B cell (primary cell): ENCODE data around the gene MEX3A. TPM values are rescaled to one million over a fixed set of nuclear protein-coding genes. Genes with fewer than 3 reads are reported as not detected.
A peak's percentile ranks its signal among the peaks of the same experiment; 100 is the strongest.

Experiments used
- ATAC-seq: fragments of 200-7000 bp; cut with Tn5 transposase; one replicate; pipeline ENCODE4 v1.10.0; 2021; ENCODE audit warnings: low read depth, mild to moderate bottlenecking, moderate number of reproducible peaks, moderate library complexity
- CTCF ChIA-PET: fragments of 350-600 bp; sonication (Branson Sonifier 250); formaldehyde crosslinking; loops from one replicate; lab custom pipeline; 2021; ENCODE audit warnings: antibody characterized with exemption, inconsistent platforms; lab: Charles Lee
- POLR2A ChIA-PET: fragments of 350-600 bp; sonication (Branson Sonifier 250); formaldehyde crosslinking; loops from one replicate; lab custom pipeline; 2021; ENCODE audit warnings: antibody characterized with exemption; lab: Charles Lee
- DNase-seq: peaks from one replicate; pipeline ENCODE4 v3.0.0; 2013
- H2AFZ ChIP-seq: 2 replicates; pipeline ENCODE4 v1.6.1; 2012; ENCODE audit warnings: mild to moderate bottlenecking, low read depth, low read length; ENCODE audit not compliant: insufficient read depth, poor library complexity, severe bottlenecking
- H3K27ac ChIP-seq, 2 donors: 1 replicate in 1 of 2; 2 replicates in 1 of 2; pipeline ENCODE4 v1.5.1; 2012 to 2013; ENCODE audit warnings: low read length in 2 of 2, mild to moderate bottlenecking in 2 of 2, moderate library complexity in 1 of 2
- H3K27me3 ChIP-seq, 4 experiments: fragments of 200-600 bp in 1 of 4; sonication (generic) in 1 of 4; replicated peaks in 1 of 4; 1 replicate in 2 of 4; 2 replicates in 2 of 4; pipeline versions ENCODE4 v1.6.1 to v1.7.0; 2013 to 2016; ENCODE audit warnings: low read length in 3 of 4, mild to moderate bottlenecking in 2 of 4, mixed read lengths in 1 of 4, moderate library complexity in 1 of 4; ENCODE audit not compliant: insufficient read depth in 4 of 4, control insufficient read depth in 3 of 4; ENCODE audit errors: control extremely low read depth in 1 of 4
- H3K36me3 ChIP-seq, 2 experiments: replicated peaks in 1 of 2; 1 replicate in 1 of 2; 2 replicates in 1 of 2; pipeline versions ENCODE4 v1.6.1 to v1.7.1; 2013; ENCODE audit warnings: low read length in 1 of 2; ENCODE audit not compliant: insufficient read depth in 2 of 2, control insufficient read depth in 1 of 2; ENCODE audit errors: control extremely low read depth in 1 of 2, extremely low read depth in 1 of 2
- H3K4me1 ChIP-seq, 2 donors: fragments of 200-600 bp in 1 of 2; sonication (generic) in 1 of 2; 1 replicate in 1 of 2; 2 replicates in 1 of 2; pipeline versions ENCODE4 v1.5.1 to v1.6.1; 2013 to 2017; ENCODE audit warnings: low read length in 2 of 2; ENCODE audit not compliant: control insufficient read depth in 2 of 2, insufficient read depth in 2 of 2
- H3K4me2 ChIP-seq: replicated peaks from 2 replicates; pipeline ENCODE3; 2012; ENCODE audit warnings: mild to moderate bottlenecking, low read depth, low read length; ENCODE audit not compliant: poor library complexity, severe bottlenecking
- H3K4me3 ChIP-seq, 5 experiments: fragments of 200-600 bp in 1 of 5; sonication (generic) in 1 of 5; 1 replicate in 3 of 5; 2 replicates in 2 of 5; pipeline versions ENCODE4 v1.5.1 to v1.7.0; 2011 to 2016; ENCODE audit warnings: low read length in 4 of 5, mild to moderate bottlenecking in 4 of 5, low read depth in 2 of 5, control low read depth in 1 of 5, moderate library complexity in 1 of 5; ENCODE audit not compliant: insufficient read depth in 1 of 5; ENCODE audit errors: control extremely low read depth in 1 of 5, extremely low read depth in 1 of 5
- H3K79me2 ChIP-seq: fragments of 200-600 bp; sonication (generic); one replicate; pipeline ENCODE4 v1.6.0; 2016; ENCODE audit warnings: low read length; ENCODE audit not compliant: control insufficient read depth, insufficient read depth
- H3K9ac ChIP-seq: fragments of 200-600 bp; sonication (generic); 2 replicates; pipeline ENCODE4 v1.6.1; 2017; ENCODE audit warnings: mild to moderate bottlenecking, low read length, moderate library complexity
- H3K9me3 ChIP-seq, 3 donors: one replicate each; pipeline versions ENCODE4 v1.6.1 to v1.7.1; 2013; ENCODE audit warnings: low read length in 2 of 3; ENCODE audit not compliant: control insufficient read depth in 2 of 3, insufficient read depth in 1 of 3; ENCODE audit errors: control extremely low read depth in 1 of 3
- H4K20me1 ChIP-seq: 2 replicates; pipeline ENCODE4 v1.6.0; 2012; ENCODE audit warnings: mild to moderate bottlenecking, low read length; ENCODE audit not compliant: insufficient read depth, control insufficient read depth, poor library complexity, severe bottlenecking
- H3K27ac Mint-ChIP-seq: one replicate; pipeline ENCODE4 v1.8.0; 2021; ENCODE audit warnings: mixed read lengths
- H3K27me3 Mint-ChIP-seq: one replicate; pipeline ENCODE4 v1.8.0; 2021; ENCODE audit warnings: mixed read lengths
- H3K4me1 Mint-ChIP-seq: one replicate; pipeline ENCODE4 v1.8.0; 2021; ENCODE audit warnings: mixed read lengths
- H3K4me3 Mint-ChIP-seq: one replicate; pipeline ENCODE4 v1.8.0; 2021; ENCODE audit warnings: mixed read lengths
- H3K9me3 Mint-ChIP-seq: one replicate; pipeline ENCODE4 v1.8.0; 2022; ENCODE audit warnings: mixed read lengths; ENCODE audit not compliant: insufficient read depth
- CTCF ChIP-seq: fragments of 200-600 bp; IDR thresholded peaks from one replicate; pipeline ENCODE4 v1.8.0; 2022; ENCODE audit warnings: antibody characterized with exemption, mild to moderate bottlenecking
- EZH2 ChIP-seq: IDR thresholded peaks from 2 replicates; pipeline ENCODE4 v1.6.1; 2012; ENCODE audit warnings: borderline replicate concordance, low read depth, mild to moderate bottlenecking, moderate library complexity, low read length; ENCODE audit not compliant: insufficient read depth, poor library complexity, severe bottlenecking
- WGBS: methylation state at CpG from one replicate; pipeline ENCODE4 v1.1.5; 2013; ENCODE audit warnings: missing lambda C conversion rate; ENCODE audit not compliant: insufficient coverage; 5-methylcytosine and 5-hydroxymethylcytosine counted together
- intact Hi-C: fragments of 100-400 bp; cut with micrococcal nuclease; formaldehyde crosslinking; loops from one replicate; pipeline ENCODE4 v1.10.0; 2022
- polyA plus RNA-seq: library from polyadenylated mRNA; depleted of rRNA; stranded (reverse); fragments of >200 nt; gene quantifications from 2 replicates; pipeline ENCODE4 v1.2.3, GENCODE V29; 2012
- total RNA-seq, 2 donors: library from RNA; stranded (reverse); fragments of 120-200 nt in 1 of 2; gene quantifications; 1 replicate in 1 of 2; 2 replicates in 1 of 2; pipeline versions ENCODE4 v1.2.3 to v1.2.4, GENCODE V29; 2013 to 2022

The MEX3A gene
- total and polyA plus RNA-seq, 2 donors (not counting 1 experiment from before 2014, with no cell fraction given) = 0.27 to 1.1 TPM

- Histone ChIP-seq H3K4me1 (peaks cover 35 to 43% of the 10 kb centered on the region in 2 donors), H3K27me3 (peaks cover 0 to 4% (median 2%) of the 10 kb centered on the region in 4 experiments), H2AFZ (peak overlapping the region; percentile 51), H3K4me2 (peak overlapping the region; percentile 92), H3K9me3 (no peaks in the 10 kb centered on the region), H3K79me2 (no peaks in the 10 kb centered on the region), H3K9ac (peak overlapping the region; percentile 74), H3K4me3 (peak overlapping the region in 4 of 5 experiments; percentile 38 to 65 (median 48)), H4K20me1 (no peaks in the 10 kb centered on the region), H3K36me3 (no peaks in the 10 kb centered on the region), H3K27ac (peak overlapping the region; percentile 96 to 99)
- 79% methylated on average over 9 of the region's 14 CpGs for WGBS
- Mint-ChIP-seq H3K9me3 (no peaks in the 10 kb centered on the region), H3K4me3 (peak overlapping the region; percentile 75), H3K4me1 (peaks cover 58% of the 10 kb centered on the region), H3K27ac (peak overlapping the region; percentile 92), H3K27me3 (no peaks in the 10 kb centered on the region)
- DNase-seq = no peak
- TF ChIP-seq CTCF (no peak), EZH2 (no peak)
- ChIA-PET CTCF (interaction anchor here (0.9 to 23.7 kb wide), 4 partner anchors 10 to 118 kb away, joined by 3 to 970 read pairs (median 42); partner anchors contain the start of gene LMNA), POLR2A (interaction anchor here (0.7 to 1.3 kb wide), 5 partner anchors 9 to 434 kb away, joined by 3 to 6 read pairs (median 3); no protein-coding TSS in a partner anchor)
- intact Hi-C loops = loop anchor here (1.0 to 2.0 kb wide), 4 partner anchors 7 to 86 kb away; partner anchors contain the start of gene LMNA
- ATAC-seq = no peak
Observed at GRCh38 chr1:156106624-156107488, 24.6 kb upstream of the MEX3A start.
